Measurements from ENCODE around the gene ZNF519.
A peak's percentile ranks its signal among the peaks of the same experiment; 100 is the strongest.

The ZNF519 gene

GRCh38 chr18:14089781-14090180 lies 42.5 kb downstream of the ZNF519 start:
- no peaks in the 10 kb centered on the region for H3K27me3 ChIP-seq (ENCODE audit: insufficient read depth, low read length)
- no CpG with 5 or more reads among the region's 10 CpGs for WGBS (ENCODE audit: extremely low coverage, insufficient coverage, insufficient read length)

GRCh38 chr18:14089191-14089590 lies 43.0 kb downstream of the ZNF519 start:
- Histone ChIP-seq H3K4me1 (ENCODE audit: control insufficient read depth in 1 of 2, insufficient read depth in 2 of 2, low read length in 2 of 2) (peaks cover 0 to 5% of the 10 kb centered on the region in 2 experiments), H2BK120ac (ENCODE audit: insufficient read depth, low read length, poor library complexity) (no peak overlapping the region)

More at GRCh38 chr18:14089781-14090180, 42.5 kb downstream of the ZNF519 start:
- Histone ChIP-seq H3K36me3 (ENCODE audit: control insufficient read depth in 1 of 2, insufficient read depth in 2 of 2, low read length in 2 of 2) (no peaks in the 10 kb centered on the region), H3K9me3 (ENCODE audit: insufficient read depth, low read depth, low read length) (no peaks in the 10 kb centered on the region), H2AFZ (ENCODE audit: insufficient read depth, low read length, poor library complexity) (no peak overlapping the region), H4K8ac (ENCODE audit: low read depth, low read length) (no peak overlapping the region), H3K14ac (ENCODE audit: low read length) (no peak overlapping the region), H3K79me2 (ENCODE audit: control insufficient read depth, insufficient read depth, low read length, poor library complexity) (no peaks in the 10 kb centered on the region), H2BK5ac (ENCODE audit: low read depth, low read length, poor library complexity) (no peak overlapping the region), H3K18ac (ENCODE audit: low read length) (no peak overlapping the region), H4K91ac (ENCODE audit: low read depth, low read length) (no peak overlapping the region), H3K27ac (ENCODE audit: low read depth, low read length) (no peak overlapping the region), H3K4me3 (ENCODE audit: low read depth, low read length) (no peak overlapping the region), H3K23ac (ENCODE audit: low read length) (no peak overlapping the region), H2AK5ac (ENCODE audit: low read length) (no peak overlapping the region), H3K4ac (ENCODE audit: low read depth, low read length) (no peak overlapping the region), H3K9ac (ENCODE audit: low read length) (no peak overlapping the region), H3K4me2 (ENCODE audit: low read length) (no peak overlapping the region), H4K12ac (ENCODE audit: low read depth, low read length) (no peak overlapping the region), H2BK12ac (ENCODE audit: low read length) (no peak overlapping the region), H2BK120ac (ENCODE audit: insufficient read depth, low read length, poor library complexity) (no peak overlapping the region), H3K4me1 (ENCODE audit: control insufficient read depth in 1 of 2, insufficient read depth in 2 of 2, low read length in 2 of 2) (peaks cover 0 to 5% of the 10 kb centered on the region in 2 experiments), H3K79me1 (ENCODE audit: low read length) (no peaks in the 10 kb centered on the region)
- no peak for DNase-seq

GRCh38 chr18:14086458-14087231 lies 45.6 kb downstream of the ZNF519 start:
- no peaks in the 10 kb centered on the region for H3K27me3 ChIP-seq (ENCODE audit: insufficient read depth, low read length)
- WGBS (ENCODE audit: extremely low coverage, insufficient coverage, insufficient read length) = no CpG with 5 or more reads among the region's 9 CpGs
- H2AK5ac ChIP-seq (ENCODE audit: low read length) = no peak overlapping the region
- no peak overlapping the region for H3K9ac ChIP-seq (ENCODE audit: low read length)
- H3K27ac ChIP-seq (ENCODE audit: low read depth, low read length) = no peak overlapping the region
- peaks cover 0 to 2% of the 10 kb centered on the region in 2 experiments for H3K36me3 ChIP-seq (ENCODE audit: control insufficient read depth in 1 of 2, insufficient read depth in 2 of 2, low read length in 2 of 2)
- no peak overlapping the region for H4K8ac ChIP-seq (ENCODE audit: low read depth, low read length)
- no peaks in the 10 kb centered on the region for H3K9me3 ChIP-seq (ENCODE audit: insufficient read depth, low read depth, low read length)
- H4K91ac ChIP-seq (ENCODE audit: low read depth, low read length) = no peak overlapping the region
- DNase-seq = peak; percentile 3 to 65
- no peak overlapping the region for H3K23ac ChIP-seq (ENCODE audit: low read length)
- peaks cover 0 to 2% of the 10 kb centered on the region in 2 experiments for H3K4me1 ChIP-seq (ENCODE audit: control insufficient read depth in 1 of 2, insufficient read depth in 2 of 2, low read length in 2 of 2)
- H3K18ac ChIP-seq (ENCODE audit: low read length) = no peak overlapping the region
- H3K14ac ChIP-seq (ENCODE audit: low read length) = no peak overlapping the region
- no peak overlapping the region for H2BK120ac ChIP-seq (ENCODE audit: insufficient read depth, low read length, poor library complexity)
- H3K4ac ChIP-seq (ENCODE audit: low read depth, low read length) = no peak overlapping the region
- no peak overlapping the region for H3K4me2 ChIP-seq (ENCODE audit: low read length)
- H3K4me3 ChIP-seq (ENCODE audit: low read depth, low read length) = no peak overlapping the region
- H2BK5ac ChIP-seq (ENCODE audit: low read depth, low read length, poor library complexity) = no peak overlapping the region
- H4K12ac ChIP-seq (ENCODE audit: low read depth, low read length) = no peak overlapping the region
- H2AFZ ChIP-seq (ENCODE audit: insufficient read depth, low read length, poor library complexity) = no peak overlapping the region
- no peaks in the 10 kb centered on the region for H3K79me1 ChIP-seq (ENCODE audit: low read length)
- no peaks in the 10 kb centered on the region for H3K79me2 ChIP-seq (ENCODE audit: control insufficient read depth, insufficient read depth, low read length, poor library complexity)
- no peak overlapping the region for H2BK12ac ChIP-seq (ENCODE audit: low read length)

More at GRCh38 chr18:14089191-14089590, 43.0 kb downstream of the ZNF519 start:
- Histone ChIP-seq H3K9ac (ENCODE audit: low read length) (no peak overlapping the region), H2BK12ac (ENCODE audit: low read length) (no peak overlapping the region), H3K18ac (ENCODE audit: low read length) (no peak overlapping the region), H3K9me3 (ENCODE audit: insufficient read depth, low read depth, low read length) (no peaks in the 10 kb centered on the region), H3K4me2 (ENCODE audit: low read length) (no peak overlapping the region), H2AK5ac (ENCODE audit: low read length) (no peak overlapping the region), H4K91ac (ENCODE audit: low read depth, low read length) (no peak overlapping the region), H2BK5ac (ENCODE audit: low read depth, low read length, poor library complexity) (no peak overlapping the region), H3K27ac (ENCODE audit: low read depth, low read length) (no peak overlapping the region), H3K79me1 (ENCODE audit: low read length) (no peaks in the 10 kb centered on the region), H3K36me3 (ENCODE audit: control insufficient read depth in 1 of 2, insufficient read depth in 2 of 2, low read length in 2 of 2) (no peaks in the 10 kb centered on the region), H3K4me3 (ENCODE audit: low read depth, low read length) (no peak overlapping the region), H3K4ac (ENCODE audit: low read depth, low read length) (no peak overlapping the region), H2AFZ (ENCODE audit: insufficient read depth, low read length, poor library complexity) (no peak overlapping the region), H3K79me2 (ENCODE audit: control insufficient read depth, insufficient read depth, low read length, poor library complexity) (no peaks in the 10 kb centered on the region), H3K23ac (ENCODE audit: low read length) (no peak overlapping the region), H4K8ac (ENCODE audit: low read depth, low read length) (no peak overlapping the region), H3K27me3 (ENCODE audit: insufficient read depth, low read length) (no peaks in the 10 kb centered on the region), H3K14ac (ENCODE audit: low read length) (no peak overlapping the region), H4K12ac (ENCODE audit: low read depth, low read length) (no peak overlapping the region)
- WGBS (ENCODE audit: extremely low coverage, insufficient coverage, insufficient read length) = no CpG with 5 or more reads among the region's 2 CpGs
- DNase-seq = no peak

GRCh38 chr18:14085770-14086457 lies 46.3 kb downstream of the ZNF519 start:
- no peak for DNase-seq
- Histone ChIP-seq H3K4me1 (ENCODE audit: control insufficient read depth in 1 of 2, insufficient read depth in 2 of 2, low read length in 2 of 2) (peaks cover 0 to 2% of the 10 kb centered on the region in 2 experiments), H3K18ac (ENCODE audit: low read length) (no peak overlapping the region), H2AK5ac (ENCODE audit: low read length) (no peak overlapping the region), H3K9ac (ENCODE audit: low read length) (peak overlapping the region; percentile 56), H3K14ac (ENCODE audit: low read length) (no peak overlapping the region), H4K91ac (ENCODE audit: low read depth, low read length) (no peak overlapping the region), H3K4me2 (ENCODE audit: low read length) (no peak overlapping the region), H3K4me3 (ENCODE audit: low read depth, low read length) (no peak overlapping the region), H4K12ac (ENCODE audit: low read depth, low read length) (no peak overlapping the region), H2BK12ac (ENCODE audit: low read length) (no peak overlapping the region), H3K79me2 (ENCODE audit: control insufficient read depth, insufficient read depth, low read length, poor library complexity) (no peaks in the 10 kb centered on the region), H2BK120ac (ENCODE audit: insufficient read depth, low read length, poor library complexity) (no peak overlapping the region), H3K27ac (ENCODE audit: low read depth, low read length) (no peak overlapping the region), H3K27me3 (ENCODE audit: insufficient read depth, low read length) (no peaks in the 10 kb centered on the region), H3K4ac (ENCODE audit: low read depth, low read length) (no peak overlapping the region), H2BK5ac (ENCODE audit: low read depth, low read length, poor library complexity) (no peak overlapping the region), H3K23ac (ENCODE audit: low read length) (no peak overlapping the region), H3K79me1 (ENCODE audit: low read length) (no peaks in the 10 kb centered on the region), H4K8ac (ENCODE audit: low read depth, low read length) (no peak overlapping the region), H3K36me3 (ENCODE audit: control insufficient read depth in 1 of 2, insufficient read depth in 2 of 2, low read length in 2 of 2) (peaks cover 0 to 2% of the 10 kb centered on the region in 2 experiments), H3K9me3 (ENCODE audit: insufficient read depth, low read depth, low read length) (no peaks in the 10 kb centered on the region), H2AFZ (ENCODE audit: insufficient read depth, low read length, poor library complexity) (no peak overlapping the region)
- WGBS (ENCODE audit: extremely low coverage, insufficient coverage, insufficient read length) = no CpG with 5 or more reads among the region's 9 CpGs
